Measurements from ENCODE around the gene FCRL6.

The FCRL6 gene

GRCh38 chr1:159800177-159800930, 1.8 kb upstream of the FCRL6 start:
- no peak for DNase-seq

GRCh38 chr1:159803956-159804689, 2.0 kb downstream of the FCRL6 start:
- DNase-seq = no peak

DNA sequence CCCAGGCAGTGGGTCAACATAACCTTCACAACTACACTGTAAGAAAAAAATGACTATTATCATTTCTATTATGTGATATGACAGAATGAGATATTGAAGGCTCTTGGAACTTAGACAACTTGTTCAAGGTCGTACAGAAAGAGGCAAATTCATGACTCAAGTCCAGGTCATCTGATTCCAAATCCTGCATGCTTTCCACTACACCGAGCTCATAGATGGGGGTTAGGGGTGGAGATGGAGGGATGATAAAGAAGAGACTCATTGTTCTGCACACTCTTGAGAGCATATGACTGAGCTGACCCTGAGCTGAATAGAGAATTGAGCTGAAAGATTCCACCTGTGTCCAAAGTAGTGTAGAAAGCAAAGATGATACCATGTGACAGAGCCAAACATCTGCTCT, 2.8 kb downstream of the FCRL6 start:
- no peak for DNase-seq

DNA sequence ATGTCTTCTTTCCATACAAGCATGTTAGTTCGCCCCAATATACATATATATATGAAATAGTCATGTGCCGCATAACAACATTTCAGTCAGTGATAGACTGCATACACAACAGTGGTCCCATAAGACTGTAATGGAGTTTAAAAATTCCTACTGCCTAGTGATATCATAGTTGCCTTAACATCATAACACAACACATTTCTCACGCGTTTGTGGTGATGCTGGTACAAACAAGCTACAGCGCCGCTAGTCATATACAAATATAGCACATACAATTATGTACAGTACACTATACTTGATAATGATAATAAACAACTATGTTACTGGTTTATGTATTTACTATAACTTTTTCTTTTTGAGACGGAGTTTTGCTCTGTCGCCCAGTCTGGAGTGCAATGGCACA, 13.8 kb downstream of the FCRL6 start:
- DNase-seq = no peak

DNA sequence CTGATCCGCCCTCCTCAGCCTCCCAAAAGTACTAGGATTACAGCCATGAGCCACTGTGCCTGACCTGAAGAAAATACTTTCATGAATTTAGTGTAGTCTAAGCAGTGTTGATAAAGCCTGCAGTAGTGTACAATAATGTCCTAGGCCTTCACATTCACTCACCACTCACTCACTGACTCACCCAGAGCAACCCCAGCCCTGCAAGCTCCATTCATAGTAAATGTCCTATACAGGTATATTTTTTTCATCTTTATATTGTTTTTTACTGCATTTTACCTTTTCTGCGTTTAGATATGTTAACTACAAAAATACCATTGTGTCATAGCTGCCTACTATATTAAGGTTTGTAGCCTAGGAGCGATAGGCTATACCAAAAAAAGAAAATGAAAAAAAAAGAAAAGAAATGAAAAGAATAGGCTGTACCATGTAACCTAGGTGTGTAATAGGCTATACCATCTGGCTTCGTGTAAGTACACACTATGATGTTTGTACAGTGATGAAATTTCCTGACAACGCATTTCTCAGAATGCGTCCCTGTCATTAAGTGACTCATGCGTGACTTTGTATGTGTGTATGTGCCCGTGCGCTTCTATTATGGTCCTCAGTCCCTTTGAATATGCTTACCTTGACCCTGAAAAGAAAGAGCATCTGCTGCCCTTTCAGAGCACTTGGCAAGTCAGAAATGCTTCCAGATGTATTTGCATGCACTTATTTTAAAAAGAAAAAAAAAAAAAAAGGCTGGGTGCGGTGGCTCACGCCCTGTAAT, 15.3 kb downstream of the FCRL6 start:
- peak; percentile 20 for DNase-seq

GRCh38 chr1:159821171-159821867, 19.2 kb downstream of the FCRL6 start:
- DNase-seq = no peak

- peak; percentile 96 for DNase-seq
Observed at GRCh38 chr1:159823406-159823805, 21.2 kb downstream of the FCRL6 start.

- DNase-seq = no peak
Observed at GRCh38 chr1:159825564-159825963, 23.4 kb downstream of the FCRL6 start.

- no peak for DNase-seq
Observed at GRCh38 chr1:159826441-159827101, 24.4 kb downstream of the FCRL6 start, which contains the start of gene SLAMF8. Gene SLAMF8 (plus strand): TSS chr1:159826873. CDS start chr1:159826899, 26 bp downstream.

DNA sequence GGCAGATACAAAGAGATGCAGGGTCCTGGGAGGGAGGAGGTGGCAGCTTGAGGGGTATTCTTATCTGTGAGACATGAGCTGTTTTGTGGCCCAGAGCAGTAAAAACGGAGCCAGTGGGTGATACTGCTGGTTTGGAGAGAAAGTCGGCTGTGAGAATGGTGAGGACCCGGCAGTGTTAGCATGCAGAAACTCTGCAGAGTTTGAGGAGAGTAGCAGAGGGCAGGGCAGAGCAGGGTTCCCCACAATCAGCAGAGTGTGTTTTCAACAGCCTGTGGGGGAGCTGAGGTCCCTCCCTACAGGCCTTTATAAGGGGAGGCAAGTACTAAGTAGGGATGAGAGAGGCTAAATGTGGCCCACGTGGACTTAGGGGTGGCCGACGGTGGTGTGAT, 24.9 kb downstream of the FCRL6 start:
- no peak for DNase-seq

- no peak for DNase-seq
Observed at GRCh38 chr1:159827549-159827948, 25.4 kb downstream of the FCRL6 start.

GRCh38 chr1:159828176-159828575, 26.0 kb downstream of the FCRL6 start:
- no peak for DNase-seq

DNA sequence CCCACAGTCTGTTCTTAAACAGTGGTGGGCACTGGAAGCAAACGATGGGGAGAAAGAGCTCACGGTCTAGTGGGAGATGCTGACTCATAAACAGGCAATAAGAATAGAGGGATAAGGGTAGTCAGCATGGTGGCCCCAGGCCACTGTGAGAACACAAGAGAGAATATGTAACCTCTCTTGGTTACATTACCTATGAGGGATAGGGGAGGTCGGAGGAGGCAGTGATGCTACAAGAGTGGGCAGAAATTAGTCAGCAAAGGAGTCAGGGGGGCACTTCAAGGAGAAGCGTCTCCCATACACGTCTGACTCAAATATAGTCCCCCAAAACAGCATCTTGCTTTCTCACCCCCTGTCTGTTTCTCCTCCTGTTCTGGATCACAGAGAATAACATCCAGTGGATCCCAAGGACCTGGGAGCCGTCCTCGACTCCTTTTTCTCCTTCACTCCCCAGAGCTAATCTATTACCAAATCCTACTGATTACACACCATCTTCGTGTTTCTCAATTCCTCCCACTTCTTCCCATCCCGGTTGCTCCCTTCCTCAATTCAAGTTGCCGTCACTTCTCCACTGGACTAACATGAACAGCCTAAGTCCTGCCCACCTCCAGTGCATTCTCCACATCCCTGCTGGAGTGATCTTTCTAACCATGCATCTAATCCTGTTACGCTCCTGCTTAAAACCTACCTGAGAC, 26.6 kb downstream of the FCRL6 start:
- DNase-seq = no peak

DNA sequence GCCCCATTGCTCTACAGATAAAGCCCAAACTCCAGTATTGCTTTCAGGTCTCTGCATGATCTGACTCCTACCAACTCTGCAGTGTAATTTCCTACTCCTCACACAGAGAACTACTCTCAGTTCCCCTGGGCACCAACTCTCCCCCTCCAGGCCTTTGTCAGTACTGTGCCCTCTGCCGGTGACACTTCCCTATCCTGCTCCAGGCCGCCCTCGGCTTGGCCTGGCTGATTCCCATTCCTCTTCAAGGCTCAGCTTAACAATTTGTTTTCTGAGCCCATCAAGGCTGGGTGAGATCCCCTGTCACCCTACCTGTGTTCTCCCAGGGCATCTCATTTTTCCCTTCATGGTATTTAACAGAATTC, 27.1 kb downstream of the FCRL6 start:
- peak; percentile 89 for DNase-seq

GRCh38 chr1:159829822-159830465, 27.8 kb downstream of the FCRL6 start:
- DNase-seq = peak; percentile 32

GRCh38 chr1:159830722-159831121, 28.6 kb downstream of the FCRL6 start:
- no peak for DNase-seq

DNA sequence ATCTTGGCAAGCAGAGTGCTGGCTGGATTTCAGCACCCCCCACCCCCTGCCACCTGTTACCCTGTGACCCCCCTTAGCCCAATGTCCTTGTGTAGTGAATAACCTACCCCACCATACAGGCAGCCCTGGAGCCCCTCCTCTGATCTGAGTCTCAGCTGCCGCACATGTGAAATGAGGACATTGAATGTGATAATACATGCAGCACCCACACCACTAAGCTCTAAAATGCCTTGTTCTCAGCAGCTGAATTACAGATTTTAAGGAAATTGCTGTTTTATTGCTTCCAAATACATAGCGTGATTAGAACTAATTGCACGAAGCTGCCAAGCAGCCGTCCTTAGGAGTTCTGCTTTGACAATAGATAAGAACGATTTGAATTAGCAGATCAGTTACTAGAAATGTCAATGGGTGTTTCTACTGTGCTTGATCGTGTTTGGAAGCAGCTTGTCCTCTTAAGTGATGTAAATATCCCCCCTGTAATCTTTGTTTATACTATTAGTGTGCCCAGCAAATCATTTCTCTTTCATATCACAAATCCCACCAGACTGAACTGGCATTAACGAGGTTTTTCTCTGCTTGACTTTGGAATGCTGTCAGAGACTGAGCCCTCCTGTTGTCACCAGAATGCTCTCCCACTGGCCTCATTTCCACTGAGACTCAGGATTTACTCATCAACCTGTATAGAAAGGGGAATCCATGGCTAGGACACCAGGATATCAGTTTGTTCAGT, 29.4 kb downstream of the FCRL6 start:
- peak; percentile 71 for DNase-seq

- DNase-seq = peak; percentile 8
Observed at GRCh38 chr1:159832309-159832708, 30.1 kb downstream of the FCRL6 start.

DNA sequence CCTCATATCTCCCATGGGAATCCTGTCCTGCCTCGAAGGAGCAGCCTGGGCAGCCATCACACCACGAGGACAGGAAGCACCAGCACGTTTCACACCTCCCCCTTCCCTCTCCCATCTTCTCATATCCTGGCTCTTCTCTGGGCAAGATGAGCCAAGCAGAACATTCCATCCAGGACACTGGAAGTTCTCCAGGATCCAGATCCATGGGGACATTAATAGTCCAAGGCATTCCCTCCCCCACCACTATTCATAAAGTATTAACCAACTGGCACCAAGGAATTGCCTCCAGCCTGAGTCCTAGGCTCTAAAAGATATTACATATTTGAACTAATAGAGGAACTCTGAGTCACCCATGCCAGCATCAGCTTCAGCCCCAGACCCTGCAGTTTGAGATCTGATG, 33.2 kb downstream of the FCRL6 start:
- DNase-seq = no peak

DNA sequence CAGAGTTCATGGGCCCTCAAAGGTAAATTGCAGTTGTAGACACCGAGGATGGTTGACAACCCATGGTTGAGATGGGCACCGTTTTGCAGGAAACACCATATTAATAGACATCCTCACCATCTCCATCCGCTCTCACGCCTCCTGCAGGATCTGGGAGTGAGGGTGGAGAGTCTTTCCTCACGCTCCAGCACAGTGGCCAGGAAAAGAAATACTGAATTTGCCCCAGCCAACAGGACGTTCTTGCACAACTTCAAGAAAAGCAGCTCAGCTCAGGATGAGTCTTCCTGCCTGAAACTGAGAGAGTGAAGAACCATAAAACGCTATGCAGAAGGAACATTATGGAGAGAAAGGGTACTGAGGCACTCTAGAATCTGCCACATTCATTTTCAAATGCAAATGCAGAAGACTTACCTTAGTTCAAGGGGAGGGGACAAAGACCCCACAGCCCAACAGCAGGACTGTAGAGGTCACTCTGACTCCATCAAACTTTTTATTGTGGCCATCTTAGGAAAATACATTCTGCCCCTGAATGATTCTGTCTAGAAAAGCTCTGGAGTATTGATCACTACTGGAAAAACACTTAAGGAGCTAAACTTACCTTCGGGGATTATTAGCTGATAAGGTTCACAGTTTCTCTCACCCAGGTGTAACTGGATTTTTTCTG, 33.8 kb downstream of the FCRL6 start:
- no peak for DNase-seq
